ENCODE measurements around the gene ZNF175.

ZNF175 gene

DNA sequence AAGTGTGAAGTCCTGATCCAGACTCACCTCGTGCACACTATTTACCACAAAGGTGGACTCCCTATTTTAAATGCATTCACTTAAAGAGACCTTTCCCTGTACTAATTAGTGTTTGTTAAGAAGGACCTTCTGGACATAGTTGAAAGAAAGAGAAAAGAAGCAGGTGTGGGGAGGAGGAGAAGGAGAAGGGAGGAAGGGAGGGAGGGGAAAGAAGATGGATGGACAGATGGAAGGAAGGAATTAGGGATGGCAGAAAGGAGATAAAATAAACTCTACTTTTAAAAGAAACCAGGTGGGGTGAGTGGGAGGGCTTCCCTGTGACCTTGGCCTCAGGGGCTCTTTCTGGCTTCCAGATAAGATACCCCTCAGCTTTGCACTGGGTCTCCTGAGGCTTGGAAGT, 21.4 kb downstream of the ZNF175 start:
- DNase-seq = no peak

DNA sequence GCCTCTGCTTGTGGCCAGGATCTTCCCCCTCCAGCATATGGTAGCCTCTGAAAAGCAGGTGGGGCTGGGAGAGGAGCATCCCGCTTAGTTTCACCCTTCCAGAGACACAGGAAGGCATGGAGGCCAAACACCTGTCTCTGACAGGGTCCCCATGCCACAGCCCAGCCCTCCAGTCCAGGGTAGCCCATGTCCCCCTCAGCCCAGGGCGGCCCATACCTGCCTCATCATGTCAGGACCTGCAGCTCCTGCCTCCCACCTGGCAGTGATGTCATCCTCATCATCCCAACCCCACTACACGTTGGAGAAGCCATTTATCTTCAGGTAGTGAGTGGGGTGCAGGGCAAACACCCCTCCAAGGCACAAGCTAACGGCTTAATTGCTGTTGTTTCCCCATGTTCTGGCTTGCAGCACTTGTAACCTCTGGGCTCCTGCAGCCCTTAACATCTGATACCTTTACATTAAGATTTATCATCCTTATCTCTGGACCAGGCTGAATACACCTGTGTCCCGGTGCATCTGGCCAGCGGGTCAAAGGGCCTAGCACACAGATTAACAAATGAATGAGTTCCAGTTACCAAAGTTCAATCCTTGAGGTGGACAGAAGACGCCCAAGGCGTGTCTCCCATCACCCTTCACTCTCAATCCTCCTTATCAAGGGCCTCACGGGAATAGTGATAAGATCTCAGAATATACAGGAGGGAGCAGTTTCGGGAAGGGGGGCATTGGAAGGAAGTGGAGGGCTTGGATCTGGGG, 22.2 kb downstream of the ZNF175 start:
- DNase-seq = no peak

DNA sequence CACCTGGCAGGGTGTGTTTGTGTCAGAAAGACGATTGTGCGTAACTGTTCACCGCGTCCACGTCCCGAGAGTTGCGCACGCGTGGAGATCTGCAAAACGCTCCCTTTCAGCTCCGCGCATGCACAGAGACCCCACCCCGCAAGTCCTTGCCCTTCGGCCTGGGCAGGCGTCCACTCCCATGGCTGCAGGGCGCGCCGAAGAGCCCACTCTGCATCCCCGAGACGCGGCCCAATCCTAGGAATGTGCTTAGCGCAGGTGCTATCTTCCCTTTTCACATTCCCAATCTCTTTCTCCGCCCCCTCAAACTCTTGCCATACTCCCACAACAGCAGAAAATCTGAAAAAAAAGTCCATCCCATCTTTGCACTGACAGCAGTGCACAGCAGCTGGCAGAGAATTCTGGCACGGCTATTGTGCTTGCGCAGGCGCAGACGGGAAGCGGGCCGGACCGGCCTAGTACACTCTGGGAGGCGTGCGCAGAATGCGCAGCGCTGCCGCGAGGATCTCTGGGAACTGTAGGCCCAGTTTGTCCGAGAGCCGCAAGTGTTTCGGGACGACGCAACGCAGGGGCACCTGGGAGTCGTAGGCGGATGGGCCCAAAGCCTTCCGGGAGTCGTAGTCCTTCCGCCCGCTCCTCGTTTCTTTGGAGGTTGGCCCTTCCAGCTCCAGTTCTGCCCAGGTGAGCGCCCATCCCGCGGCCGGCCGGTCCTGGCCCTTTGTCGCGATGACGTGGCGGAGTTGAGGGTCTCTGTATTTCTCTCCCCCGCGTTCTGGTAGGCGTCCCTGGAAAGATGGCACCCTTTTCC, 23.1 kb downstream of the ZNF175 start:
- peak; percentile 98 to 99 (median 99) for DNase-seq

GRCh38 chr19:51594774-51595109, 23.7 kb downstream of the ZNF175 start:
- peak in 1 of 4 experiments; percentile 7 for DNase-seq

- peak in 3 of 4 experiments; percentile 20 to 37 (median 29) for DNase-seq
Measured at GRCh38 chr19:51595190-51596175, 24.4 kb downstream of the ZNF175 start.

- no peak for DNase-seq
Measured at GRCh38 chr19:51598159-51598915, 27.3 kb downstream of the ZNF175 start.

DNA sequence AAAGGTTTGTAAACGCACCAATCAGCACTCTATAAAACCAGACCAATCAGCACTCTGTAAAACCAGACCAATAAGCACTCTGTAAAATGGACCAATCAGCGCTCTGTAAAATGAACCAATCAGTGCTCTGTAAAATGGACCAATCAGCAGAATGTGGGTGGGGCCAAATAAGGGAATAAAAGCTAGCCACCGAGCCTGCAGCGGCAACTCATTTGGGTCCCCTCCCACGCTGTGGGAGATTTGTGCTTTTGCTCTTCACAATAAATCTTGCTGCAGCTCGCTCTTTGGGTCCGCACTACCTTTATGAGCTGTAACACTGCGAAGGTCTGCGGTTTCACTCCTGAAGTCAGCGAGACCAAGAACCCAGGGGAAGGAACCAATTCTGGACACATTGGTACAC, 28.0 kb downstream of the ZNF175 start:
- DNase-seq = no peak

DNA sequence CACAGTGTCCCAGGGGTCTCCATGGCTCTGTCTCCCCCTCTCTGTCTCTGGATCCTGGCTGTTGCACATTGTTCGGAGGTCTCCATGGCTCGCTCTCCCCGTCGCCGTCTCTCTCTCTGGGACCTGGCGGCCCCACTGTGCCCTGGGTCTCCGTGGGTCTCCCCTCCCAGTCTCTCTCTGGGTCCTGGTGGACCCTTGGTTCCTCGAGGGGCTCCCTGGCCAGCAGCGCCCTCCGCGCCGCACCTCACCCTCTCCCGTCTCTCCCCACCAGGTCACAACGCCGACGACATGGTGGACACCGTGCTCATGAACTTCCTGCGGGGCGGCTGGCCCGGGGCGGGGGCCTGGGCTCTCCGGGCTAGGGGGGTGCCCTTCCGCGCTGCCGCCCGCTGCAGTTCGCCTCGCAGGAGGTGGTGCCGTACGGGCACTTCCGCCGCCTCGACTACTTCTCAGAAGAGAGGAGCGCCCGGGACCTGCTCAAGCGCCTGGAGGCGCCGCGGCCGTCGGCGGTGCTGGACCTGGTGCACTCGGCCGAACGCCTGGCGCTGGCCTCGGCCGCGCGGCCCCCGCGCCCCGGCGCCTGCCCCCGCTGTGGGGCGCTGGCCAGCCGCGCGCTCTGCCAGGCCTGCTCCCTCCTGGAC, 30.0 kb downstream of the ZNF175 start:
- peak in 3 of 4 experiments; percentile 25 to 55 (median 54) for DNase-seq

GRCh38 chr19:51602189-51602854, 31.2 kb downstream of the ZNF175 start:
- no peak for DNase-seq

- no peak for DNase-seq
Measured at GRCh38 chr19:51607077-51607476, 36.0 kb downstream of the ZNF175 start.

GRCh38 chr19:51607920-51608562, 37.0 kb downstream of the ZNF175 start:
- peak; percentile 94 to 98 (median 96) for DNase-seq

GRCh38 chr19:51610576-51610975, 39.5 kb downstream of the ZNF175 start:
- no peak for DNase-seq

DNA sequence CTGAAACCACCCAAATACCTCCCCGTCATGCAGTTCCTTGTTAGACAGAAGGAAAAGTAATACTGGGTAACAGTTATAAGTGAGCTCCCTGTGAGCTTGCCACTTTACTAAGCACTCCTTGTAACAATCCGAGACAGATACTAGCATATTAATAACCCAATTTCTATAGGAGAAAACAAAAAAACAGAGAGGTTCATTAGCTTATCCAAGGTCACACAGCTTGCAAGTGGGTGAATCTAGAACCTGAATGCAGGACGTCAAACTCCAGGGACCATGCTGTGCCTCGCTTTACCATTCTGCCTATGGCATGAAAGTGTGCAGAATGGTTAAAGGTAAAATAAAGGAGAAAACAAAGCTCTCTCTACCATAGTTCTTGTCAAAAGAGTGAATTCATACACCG, 43.7 kb downstream of the ZNF175 start:
- peak in 1 of 4 experiments; percentile 0 for DNase-seq

DNA sequence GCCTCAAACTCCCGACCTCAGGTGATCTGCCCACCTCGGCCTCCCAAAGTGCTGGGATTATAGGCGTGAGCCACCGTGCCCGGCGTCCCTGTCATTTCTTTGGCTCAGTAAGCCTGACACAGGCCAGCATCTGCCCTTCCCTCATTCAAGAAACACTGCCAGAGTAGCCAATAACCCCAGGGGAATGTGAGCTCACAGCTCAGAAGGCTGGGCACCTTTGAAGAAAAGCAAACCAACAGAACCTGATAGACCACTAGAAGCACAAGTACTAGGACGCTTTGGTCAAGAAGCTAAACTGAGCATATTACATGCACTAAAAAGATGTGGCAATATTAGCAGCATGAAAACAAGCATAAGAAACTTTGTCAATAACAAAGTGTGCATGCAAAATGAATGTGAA, 44.9 kb downstream of the ZNF175 start:
- no peak for DNase-seq

DNA sequence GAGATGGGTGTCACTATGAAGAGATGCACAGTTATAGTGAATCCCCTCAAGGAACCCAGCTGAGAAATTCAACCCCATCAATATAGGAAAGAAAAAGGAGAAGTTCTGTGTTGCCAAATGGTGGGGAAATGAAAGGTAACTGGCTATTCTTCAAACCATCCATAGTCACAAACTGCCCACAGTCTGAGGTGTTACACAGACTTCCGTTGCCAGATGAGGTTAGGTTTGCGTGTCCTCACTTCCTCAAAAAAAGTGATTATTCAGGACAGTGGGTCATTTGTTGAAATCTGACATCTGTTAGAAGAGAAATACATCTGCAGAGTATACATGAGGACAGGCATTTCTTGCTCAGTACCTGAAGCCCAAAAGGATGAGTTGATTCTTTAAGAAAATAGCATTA, 50.1 kb downstream of the ZNF175 start:
- DNase-seq = peak; percentile 53 to 81 (median 65)

- peak in 1 of 4 experiments; percentile 0 for DNase-seq
Measured at GRCh38 chr19:51626675-51627074, 55.6 kb downstream of the ZNF175 start.

- peak in 1 of 4 experiments; percentile 0 for DNase-seq
Measured at GRCh38 chr19:51627491-51628138, 56.5 kb downstream of the ZNF175 start.

DNA sequence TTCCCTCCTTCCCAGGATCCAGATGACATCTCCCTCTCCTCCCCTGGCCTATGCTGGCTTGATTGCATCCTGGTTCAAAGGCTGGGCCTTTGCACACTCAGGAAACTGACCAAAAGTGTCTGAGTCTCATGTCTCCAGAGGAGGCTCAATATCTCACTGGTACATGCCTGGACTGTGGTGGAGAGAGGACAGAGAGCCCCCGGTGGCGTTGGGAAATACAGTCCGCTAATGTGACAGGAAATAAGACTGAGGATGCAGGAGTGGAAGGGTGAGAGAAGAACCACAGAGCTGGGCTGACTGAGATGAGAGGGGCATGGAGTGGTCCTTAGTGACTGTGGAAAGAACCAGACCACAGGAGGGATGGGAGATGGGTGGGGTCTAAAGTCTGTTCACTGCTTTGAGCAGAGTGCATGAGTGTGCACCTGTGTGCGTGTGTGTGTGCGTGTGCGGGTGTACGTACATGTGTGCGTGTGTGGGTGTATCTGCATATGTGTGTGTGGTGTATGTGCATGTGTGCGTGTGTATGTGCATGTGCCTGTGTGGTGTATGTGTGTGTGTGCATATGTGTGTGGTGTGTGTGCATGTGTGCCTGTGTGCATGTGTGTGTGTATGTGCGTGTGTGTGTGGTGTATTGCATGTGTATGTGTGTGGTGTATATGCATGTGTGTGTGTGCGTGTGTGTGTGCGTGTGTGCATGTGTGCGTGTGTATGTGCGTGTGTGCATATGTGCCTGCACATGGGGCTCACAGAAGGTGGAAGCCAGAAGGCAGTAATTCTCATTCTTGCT, 57.3 kb downstream of the ZNF175 start:
- peak in 1 of 4 experiments; percentile 2 for DNase-seq

GRCh38 chr19:51630315-51630714, 59.2 kb downstream of the ZNF175 start, which contains the start of gene SIGLEC5:
TSS of gene SIGLEC5 (minus strand) at chr19:51630401. CDS start at chr19:51630335, 66 bp downstream.
- DNase-seq = peak in 3 of 4 experiments; percentile 0 to 42 (median 37)

Measured in suppressor macrophage (primary cell).